Smooth muscle cell (in vitro differentiated cells): ENCODE measurements around the gene CRYBA4. TPM values are rescaled to one million over a fixed set of nuclear protein-coding genes. Genes with fewer than 3 reads are reported as not detected.

Experiments used
- DNase-seq: peaks from one replicate; lab custom pipeline; 2025; ENCODE audit not compliant: unreplicated experiment; lab: John Stamatoyannopoulos, UW
- H2AFZ ChIP-seq: fragments of 200-600 bp; sonication (generic); 2 replicates; pipeline ENCODE4 v1.6.0; 2016; ENCODE audit warnings: antibody characterized with exemption, low read depth, mild to moderate bottlenecking
- H3F3A ChIP-seq: fragments of 200-600 bp; sonication (generic); 2 replicates; pipeline ENCODE4 v1.6.0; 2017; ENCODE audit warnings: antibody characterized with exemption, low read depth
- H3K27ac ChIP-seq: fragments of 200-600 bp; sonication (generic); 2 replicates; pipeline ENCODE4 v1.5.1; 2016; ENCODE audit warnings: low read depth, mild to moderate bottlenecking
- H3K27me3 ChIP-seq: fragments of 200-600 bp; sonication (generic); 2 replicates; pipeline ENCODE4 v1.6.1; 2016; ENCODE audit warnings: low read depth, mild to moderate bottlenecking
- H3K36me3 ChIP-seq: fragments of 200-600 bp; sonication (generic); 2 replicates; pipeline ENCODE4 v1.5.1; 2016; ENCODE audit warnings: low read depth
- H3K4me1 ChIP-seq: fragments of 200-600 bp; sonication (generic); 2 replicates; pipeline ENCODE4 v1.5.1; 2016; ENCODE audit warnings: low read depth
- H3K4me2 ChIP-seq: fragments of 200-600 bp; sonication (generic); 2 replicates; pipeline ENCODE4 v1.6.0; 2016; ENCODE audit warnings: mild to moderate bottlenecking
- H3K4me3 ChIP-seq: fragments of 200-600 bp; sonication (generic); 2 replicates; pipeline ENCODE4 v1.5.1; 2016; ENCODE audit warnings: mild to moderate bottlenecking
- H3K79me2 ChIP-seq: fragments of 200-600 bp; sonication (generic); 2 replicates; pipeline ENCODE4 v1.6.0; 2016; ENCODE audit warnings: low read depth, mild to moderate bottlenecking
- H3K9ac ChIP-seq: fragments of 200-600 bp; sonication (generic); 2 replicates; pipeline ENCODE4 v1.6.0; 2016; ENCODE audit warnings: low read depth
- H3K9me3 ChIP-seq: fragments of 200-600 bp; sonication (generic); replicated peaks from 2 replicates; pipeline ENCODE4 v1.5.1; 2016; ENCODE audit warnings: low read depth
- H4K20me1 ChIP-seq: fragments of 200-600 bp; sonication (generic); 2 replicates; pipeline ENCODE4 v1.6.0; 2016; ENCODE audit warnings: low read depth
- CTCF ChIP-seq: fragments of 200-600 bp; sonication (generic); IDR thresholded peaks from 2 replicates; pipeline ENCODE4 v1.5.1; 2017; ENCODE audit warnings: borderline replicate concordance, mild to moderate bottlenecking, antibody characterized with exemption; ENCODE audit not compliant: insufficient read depth, poor library complexity, severe bottlenecking
- WGBS: methylation state at CpG from one replicate; pipeline ENCODE4 v1.1.7; 2016; ENCODE audit warnings: low lambda C conversion rate; 5-methylcytosine and 5-hydroxymethylcytosine counted together
- polyA plus RNA-seq: library from polyadenylated mRNA; unstranded; fragments of >200 nt; fragmentation: Nextera tagmentation; extraction: Ambion mirVana; gene quantifications from 2 replicates; pipeline ENCODE4 v1.2.1, GENCODE V29; 2016
- total RNA-seq: library from RNA; depleted of rRNA; stranded (reverse); fragments of >200 nt; gene quantifications from 2 replicates; pipeline ENCODE4 v1.2.3, GENCODE V29; 2014

Gene CRYBA4
- total and polyA plus RNA-seq, 2 experiments from 2014 or later: 1.8 to 4.9 TPM

- 97% methylated on average over 4 of the region's 4 CpGs for WGBS
Measured at GRCh38 chr22:26602127-26602526, 19.6 kb upstream of the CRYBA4 start.

GRCh38 chr22:26604368-26604767 is 17.4 kb upstream of the CRYBA4 start:
- no peak for TF ChIP-seq CTCF
- Histone ChIP-seq H2AFZ (no peak overlapping the region), H3K9me3 (no peaks in the 10 kb centered on the region), H3K4me2 (no peak overlapping the region), H3K27me3 (no peaks in the 10 kb centered on the region), H3K27ac (no peak overlapping the region), H3K36me3 (no peaks in the 10 kb centered on the region), H3K79me2 (no peaks in the 10 kb centered on the region), H3K4me3 (no peak overlapping the region), H3F3A (no peaks in the 10 kb centered on the region), H3K4me1 (peaks cover 9% of the 10 kb centered on the region), H3K9ac (no peak overlapping the region), H4K20me1 (no peaks in the 10 kb centered on the region)
- WGBS: 72% methylated on average over 1 of the region's 1 CpG
- DNase-seq: no peak

More at GRCh38 chr22:26602127-26602526, 19.6 kb upstream of the CRYBA4 start:
- H3K4me1 ChIP-seq: no peaks in the 10 kb centered on the region
- H3K4me2 ChIP-seq: no peak overlapping the region
- TF ChIP-seq CTCF: no peak
- H3K36me3 ChIP-seq: no peaks in the 10 kb centered on the region
- DNase-seq: no peak
- no peaks in the 10 kb centered on the region for H3K9me3 ChIP-seq
- H3K9ac ChIP-seq: no peak overlapping the region
- no peak overlapping the region for H2AFZ ChIP-seq
- H3K27me3 ChIP-seq: no peaks in the 10 kb centered on the region
- no peak overlapping the region for H3K4me3 ChIP-seq
- H3K27ac ChIP-seq: no peak overlapping the region
- H3F3A ChIP-seq: no peaks in the 10 kb centered on the region
- H4K20me1 ChIP-seq: no peaks in the 10 kb centered on the region
- no peaks in the 10 kb centered on the region for H3K79me2 ChIP-seq

GRCh38 chr22:26606611-26607010 is 15.2 kb upstream of the CRYBA4 start:
- H3K4me3 ChIP-seq: no peak overlapping the region
- H3K27ac ChIP-seq: peak overlapping the region; percentile 39
- H3K4me2 ChIP-seq: no peak overlapping the region
- no peaks in the 10 kb centered on the region for H3K79me2 ChIP-seq
- no peaks in the 10 kb centered on the region for H3K36me3 ChIP-seq
- H3K27me3 ChIP-seq: no peaks in the 10 kb centered on the region
- peaks cover 9% of the 10 kb centered on the region for H3K4me1 ChIP-seq
- DNase-seq: no peak
- WGBS: 81% methylated on average over 4 of the region's 4 CpGs
- H3K9ac ChIP-seq: no peak overlapping the region
- no peaks in the 10 kb centered on the region for H3F3A ChIP-seq
- no peak for TF ChIP-seq CTCF
- no peaks in the 10 kb centered on the region for H4K20me1 ChIP-seq
- H3K9me3 ChIP-seq: no peaks in the 10 kb centered on the region
- no peak overlapping the region for H2AFZ ChIP-seq

GRCh38 chr22:26608129-26608528 is 13.6 kb upstream of the CRYBA4 start:
- Histone ChIP-seq H3K27me3 (no peaks in the 10 kb centered on the region), H3K4me1 (peaks cover 9% of the 10 kb centered on the region), H3K27ac (no peak overlapping the region), H4K20me1 (no peaks in the 10 kb centered on the region), H3K9me3 (no peaks in the 10 kb centered on the region), H2AFZ (no peak overlapping the region), H3K79me2 (no peaks in the 10 kb centered on the region), H3K4me3 (no peak overlapping the region), H3K9ac (no peak overlapping the region), H3K4me2 (no peak overlapping the region), H3K36me3 (no peaks in the 10 kb centered on the region), H3F3A (no peaks in the 10 kb centered on the region)
- DNase-seq: no peak
- 48% methylated on average over 2 of the region's 2 CpGs for WGBS
- TF ChIP-seq CTCF: no peak
